ENCODE data around the gene TBC1D2. TPM values are rescaled to one million over a fixed set of nuclear protein-coding genes. Genes with fewer than 3 reads are reported as not detected.
A peak's percentile ranks its signal among the peaks of the same experiment; 100 is the strongest.

TBC1D2 gene
- total and polyA plus RNA-seq, 2 of the 13 experiments (the other 11 are each of a cell fraction or from before 2014, with no cell fraction given) = 2.0 to 2.8 TPM

- TF ChIP-seq FOXO1 (CRISPR knock-in tag; IDR thresholded peaks at IDR 0.05) (peak; percentile 38; the same call in 1 of the 2 replicates), SOX13 (IDR thresholded peaks at IDR 0.05) (no peak), SOX13 (CRISPR knock-in tag; conservative IDR thresholded peaks at IDR 0.05 in 1 of 2, IDR thresholded peaks at IDR 0.05 in 1 of 2) (peak in 1 of 2 experiments; percentile 47; a peak in 1 of 4 replicates), ZNF619 (CRISPR knock-in tag; IDR thresholded peaks at IDR 0.05) (no peak; the same call in 1 of the 2 replicates), ZBTB42 (CRISPR knock-in tag; IDR thresholded peaks at IDR 0.05) (0 out of 2 replicates have a peak, but pooled peaks have one; percentile 41), SYNCRIP (IDR thresholded peaks at IDR 0.05; ENCODE audit: insufficient read depth, low read depth, low read length) (no peak), HMG20B (CRISPR knock-in tag; conservative IDR thresholded peaks at IDR 0.05) (0 out of 2 replicates have a peak, but pooled peaks have one; percentile 16), ZZZ3 (CRISPR knock-in tag; IDR thresholded peaks at IDR 0.05; ENCODE audit: borderline replicate concordance) (no peak), RXRA (CRISPR knock-in tag; IDR thresholded peaks at IDR 0.05) (peak; percentile 64; the same call in 1 of the 2 replicates), HIVEP1 (CRISPR knock-in tag; IDR thresholded peaks at IDR 0.05) (peak; percentile 41; the same call in 1 of the 2 replicates), SKI (IDR thresholded peaks at IDR 0.05; ENCODE audit: partially characterized antibody) (peak; percentile 54), ZMAT3 (CRISPR knock-in tag; conservative IDR thresholded peaks at IDR 0.05) (peak; percentile 80), DNMT3B (CRISPR knock-in tag; conservative IDR thresholded peaks at IDR 0.05) (no peak)
- TF ChIP-seq, protein P1, sequence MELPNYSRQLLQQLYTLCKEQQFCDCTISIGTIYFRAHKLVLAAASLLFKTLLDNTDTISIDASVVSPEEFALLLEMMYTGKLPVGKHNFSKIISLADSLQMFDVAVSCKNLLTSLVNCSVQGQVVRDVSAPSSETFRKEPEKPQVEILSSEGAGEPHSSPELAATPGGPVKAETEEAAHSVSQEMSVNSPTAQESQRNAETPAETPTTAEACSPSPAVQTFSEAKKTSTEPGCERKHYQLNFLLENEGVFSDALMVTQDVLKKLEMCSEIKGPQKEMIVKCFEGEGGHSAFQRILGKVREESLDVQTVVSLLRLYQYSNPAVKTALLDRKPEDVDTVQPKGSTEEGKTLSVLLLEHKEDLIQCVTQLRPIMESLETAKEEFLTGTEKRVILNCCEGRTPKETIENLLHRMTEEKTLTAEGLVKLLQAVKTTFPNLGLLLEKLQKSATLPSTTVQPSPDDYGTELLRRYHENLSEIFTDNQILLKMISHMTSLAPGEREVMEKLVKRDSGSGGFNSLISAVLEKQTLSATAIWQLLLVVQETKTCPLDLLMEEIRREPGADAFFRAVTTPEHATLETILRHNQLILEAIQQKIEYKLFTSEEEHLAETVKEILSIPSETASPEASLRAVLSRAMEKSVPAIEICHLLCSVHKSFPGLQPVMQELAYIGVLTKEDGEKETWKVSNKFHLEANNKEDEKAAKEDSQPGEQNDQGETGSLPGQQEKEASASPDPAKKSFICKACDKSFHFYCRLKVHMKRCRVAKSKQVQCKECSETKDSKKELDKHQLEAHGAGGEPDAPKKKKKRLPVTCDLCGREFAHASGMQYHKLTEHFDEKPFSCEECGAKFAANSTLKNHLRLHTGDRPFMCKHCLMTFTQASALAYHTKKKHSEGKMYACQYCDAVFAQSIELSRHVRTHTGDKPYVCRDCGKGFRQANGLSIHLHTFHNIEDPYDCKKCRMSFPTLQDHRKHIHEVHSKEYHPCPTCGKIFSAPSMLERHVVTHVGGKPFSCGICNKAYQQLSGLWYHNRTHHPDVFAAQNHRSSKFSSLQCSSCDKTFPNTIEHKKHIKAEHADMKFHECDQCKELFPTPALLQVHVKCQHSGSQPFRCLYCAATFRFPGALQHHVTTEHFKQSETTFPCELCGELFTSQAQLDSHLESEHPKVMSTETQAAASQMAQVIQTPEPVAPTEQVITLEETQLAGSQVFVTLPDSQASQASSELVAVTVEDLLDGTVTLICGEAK (IDR thresholded peaks at IDR 0.05) = no peak
- TF ChIP-seq, protein P1 (CRISPR knock-in tag; IDR thresholded peaks at IDR 0.05) = peak; percentile 48; the same call in 1 of the 2 replicates
- TF ChIP-seq, protein P2, sequence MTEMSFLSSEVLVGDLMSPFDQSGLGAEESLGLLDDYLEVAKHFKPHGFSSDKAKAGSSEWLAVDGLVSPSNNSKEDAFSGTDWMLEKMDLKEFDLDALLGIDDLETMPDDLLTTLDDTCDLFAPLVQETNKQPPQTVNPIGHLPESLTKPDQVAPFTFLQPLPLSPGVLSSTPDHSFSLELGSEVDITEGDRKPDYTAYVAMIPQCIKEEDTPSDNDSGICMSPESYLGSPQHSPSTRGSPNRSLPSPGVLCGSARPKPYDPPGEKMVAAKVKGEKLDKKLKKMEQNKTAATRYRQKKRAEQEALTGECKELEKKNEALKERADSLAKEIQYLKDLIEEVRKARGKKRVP (CRISPR knock-in tag; IDR thresholded peaks at IDR 0.05) = no peak
- TF ChIP-seq, protein P3, sequence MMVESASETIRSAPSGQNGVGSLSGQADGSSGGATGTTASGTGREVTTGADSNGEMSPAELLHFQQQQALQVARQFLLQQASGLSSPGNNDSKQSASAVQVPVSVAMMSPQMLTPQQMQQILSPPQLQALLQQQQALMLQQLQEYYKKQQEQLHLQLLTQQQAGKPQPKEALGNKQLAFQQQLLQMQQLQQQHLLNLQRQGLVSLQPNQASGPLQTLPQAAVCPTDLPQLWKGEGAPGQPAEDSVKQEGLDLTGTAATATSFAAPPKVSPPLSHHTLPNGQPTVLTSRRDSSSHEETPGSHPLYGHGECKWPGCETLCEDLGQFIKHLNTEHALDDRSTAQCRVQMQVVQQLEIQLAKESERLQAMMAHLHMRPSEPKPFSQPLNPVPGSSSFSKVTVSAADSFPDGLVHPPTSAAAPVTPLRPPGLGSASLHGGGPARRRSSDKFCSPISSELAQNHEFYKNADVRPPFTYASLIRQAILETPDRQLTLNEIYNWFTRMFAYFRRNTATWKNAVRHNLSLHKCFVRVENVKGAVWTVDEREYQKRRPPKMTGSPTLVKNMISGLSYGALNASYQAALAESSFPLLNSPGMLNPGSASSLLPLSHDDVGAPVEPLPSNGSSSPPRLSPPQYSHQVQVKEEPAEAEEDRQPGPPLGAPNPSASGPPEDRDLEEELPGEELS (CRISPR knock-in tag; IDR thresholded peaks at IDR 0.05) = peak; percentile 48; the same call in 1 of the 2 replicates
These were observed 62.7 kb downstream of the TBC1D2 start, which contains the start of gene CORO2A (continued) for GRCh38 chr9:98192503-98193335.

Data from HepG2 (cell line).